ENCODE measurements around the gene EYA2. TPM values are rescaled to one million over a fixed set of nuclear protein-coding genes. Genes with fewer than 3 reads are reported as not detected.
A peak's percentile ranks its signal among the peaks of the same experiment; 100 is the strongest.

EYA2 gene
- total and polyA plus RNA-seq, 2 experiments from 2014 or later = 0.18 TPM; not detected in 1

GRCh38 chr20:47143657-47144056 lies 249.0 kb downstream of the EYA2 start:
- Histone ChIP-seq H2AFZ (no peak overlapping the region), H3K4me3 (no peak overlapping the region), H3F3A (ENCODE audit: insufficient read depth) (peaks cover 7% of the 10 kb centered on the region; the same call in 1 of the 2 replicates), H3K9ac (no peak overlapping the region), H3K27ac (no peak overlapping the region), H3K27me3 (replicated peaks; ENCODE audit: insufficient read depth) (no peaks in the 10 kb centered on the region), H4K20me1 (ENCODE audit: insufficient read depth) (no peaks in the 10 kb centered on the region), H3K79me2 (ENCODE audit: insufficient read depth) (no peaks in the 10 kb centered on the region), H3K4me2 (ENCODE audit: unreplicated experiment) (no peak overlapping the region), H3K36me3 (ENCODE audit: low read depth) (no peaks in the 10 kb centered on the region), H3K9me3 (ENCODE audit: low read depth) (no peaks in the 10 kb centered on the region), H3K9me2 (ENCODE audit: insufficient read depth) (no peaks in the 10 kb centered on the region), H3K4me1 (ENCODE audit: insufficient read depth) (peaks cover 10% of the 10 kb centered on the region)
- 62 to 66% methylated on average over 4 of the region's 4 CpGs for WGBS, 2 experiments (ENCODE audit: low coverage in 1 of 2, low lambda C conversion rate in 2 of 2, missing lambda C conversion rate in 2 of 2)
- DNase-seq = no peak
- TF ChIP-seq EZH2 (IDR thresholded peaks at IDR 0.05; ENCODE audit: insufficient read depth, poor library complexity, severe bottlenecking) (no peak), EZH2phosphoT487 (IDR thresholded peaks at IDR 0.05; ENCODE audit: insufficient read depth, low read depth) (no peak)
- in situ Hi-C loops (cut with MboI) = loop anchor here (10.0 kb wide), 1 partner anchor 379 kb away; no protein-coding TSS in a partner anchor

DNA sequence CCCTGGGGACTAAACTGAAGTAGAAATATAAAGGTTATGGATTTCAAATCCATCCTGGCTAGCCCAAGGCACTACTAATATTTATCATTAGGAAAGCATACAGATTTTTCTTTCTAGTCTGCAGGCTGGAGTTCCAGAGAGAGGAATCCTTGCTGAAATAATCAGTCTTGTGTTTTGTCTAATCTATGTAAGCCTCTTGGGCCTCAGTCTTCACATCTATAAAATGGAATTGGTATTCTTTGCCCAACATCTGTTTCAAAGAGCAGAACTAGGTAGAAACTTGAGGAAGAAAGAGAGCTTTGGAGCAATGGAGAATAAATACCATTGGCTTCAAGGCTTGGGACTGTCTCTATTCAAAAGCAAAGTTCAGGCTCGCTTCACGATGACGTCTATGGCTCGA lies 249.8 kb downstream of the EYA2 start:
- peaks cover 7% of the 10 kb centered on the region; the same call in 1 of the 2 replicates for H3F3A ChIP-seq (ENCODE audit: insufficient read depth)
- in situ Hi-C loops (cut with MboI) = loop anchor here (10.0 kb wide), 1 partner anchor 380 kb away; no protein-coding TSS in a partner anchor
- H3K4me3 ChIP-seq = no peak overlapping the region
- peaks cover 10% of the 10 kb centered on the region for H3K4me1 ChIP-seq (ENCODE audit: insufficient read depth)
- no peak overlapping the region for H3K4me2 ChIP-seq (ENCODE audit: unreplicated experiment)
- H4K20me1 ChIP-seq (ENCODE audit: insufficient read depth) = no peaks in the 10 kb centered on the region
- WGBS, 2 experiments (ENCODE audit: low coverage in 1 of 2, low lambda C conversion rate in 2 of 2, missing lambda C conversion rate in 2 of 2) = 97 to 98% methylated on average over 4 of the region's 4 CpGs
- no peak overlapping the region for H2AFZ ChIP-seq
- H3K9me3 ChIP-seq (ENCODE audit: low read depth) = no peaks in the 10 kb centered on the region
- DNase-seq = no peak
- H3K9ac ChIP-seq = no peak overlapping the region
- H3K36me3 ChIP-seq (ENCODE audit: low read depth) = no peaks in the 10 kb centered on the region
- no peak overlapping the region for H3K27ac ChIP-seq
- H3K27me3 ChIP-seq (replicated peaks; ENCODE audit: insufficient read depth) = no peaks in the 10 kb centered on the region
- H3K79me2 ChIP-seq (ENCODE audit: insufficient read depth) = no peaks in the 10 kb centered on the region
- TF ChIP-seq EZH2phosphoT487 (IDR thresholded peaks at IDR 0.05; ENCODE audit: insufficient read depth, low read depth) = no peak
- no peak for TF ChIP-seq EZH2 (IDR thresholded peaks at IDR 0.05; ENCODE audit: insufficient read depth, poor library complexity, severe bottlenecking)
- no peaks in the 10 kb centered on the region for H3K9me2 ChIP-seq (ENCODE audit: insufficient read depth)

GRCh38 chr20:47146686-47147085 lies 252.0 kb downstream of the EYA2 start:
- 38 to 64% methylated on average over 7 of the region's 7 CpGs for WGBS, 2 experiments (ENCODE audit: low coverage in 1 of 2, low lambda C conversion rate in 2 of 2, missing lambda C conversion rate in 2 of 2)
- in situ Hi-C loops (cut with MboI) = loop anchor here (10.0 kb wide), 1 partner anchor 382 kb away; no protein-coding TSS in a partner anchor
- no peak overlapping the region for H3K27ac ChIP-seq

GRCh38 chr20:47148059-47148458 lies 253.4 kb downstream of the EYA2 start:
- no peak overlapping the region for H3K4me2 ChIP-seq (ENCODE audit: unreplicated experiment)
- peaks cover 7% of the 10 kb centered on the region; the same call in 1 of the 2 replicates for H3F3A ChIP-seq (ENCODE audit: insufficient read depth)
- no peak overlapping the region for H3K9ac ChIP-seq
- H4K20me1 ChIP-seq (ENCODE audit: insufficient read depth) = no peaks in the 10 kb centered on the region
- TF ChIP-seq EZH2phosphoT487 (IDR thresholded peaks at IDR 0.05; ENCODE audit: insufficient read depth, low read depth) (no peak), EZH2 (IDR thresholded peaks at IDR 0.05; ENCODE audit: insufficient read depth, poor library complexity, severe bottlenecking) (no peak)
- DNase-seq = no peak
- H2AFZ ChIP-seq = no peak overlapping the region
- peaks cover 10% of the 10 kb centered on the region for H3K4me1 ChIP-seq (ENCODE audit: insufficient read depth)
- H3K27ac ChIP-seq = no peak overlapping the region
- in situ Hi-C loops (cut with MboI) = loop anchor here (10.0 kb wide), 1 partner anchor 383 kb away; no protein-coding TSS in a partner anchor
- WGBS, 2 experiments (ENCODE audit: low coverage in 1 of 2, low lambda C conversion rate in 2 of 2, missing lambda C conversion rate in 2 of 2) = 93 to 100% methylated on average over 2 of the region's 2 CpGs
- H3K4me3 ChIP-seq = no peak overlapping the region
- H3K9me2 ChIP-seq (ENCODE audit: insufficient read depth) = no peaks in the 10 kb centered on the region
- no peaks in the 10 kb centered on the region for H3K27me3 ChIP-seq (replicated peaks; ENCODE audit: insufficient read depth)
- H3K79me2 ChIP-seq (ENCODE audit: insufficient read depth) = no peaks in the 10 kb centered on the region
- H3K36me3 ChIP-seq (ENCODE audit: low read depth) = no peaks in the 10 kb centered on the region
- no peaks in the 10 kb centered on the region for H3K9me3 ChIP-seq (ENCODE audit: low read depth)

More at GRCh38 chr20:47146686-47147085, 252.0 kb downstream of the EYA2 start:
- no peaks in the 10 kb centered on the region for H4K20me1 ChIP-seq (ENCODE audit: insufficient read depth)
- TF ChIP-seq EZH2 (IDR thresholded peaks at IDR 0.05; ENCODE audit: insufficient read depth, poor library complexity, severe bottlenecking) (no peak), EZH2phosphoT487 (IDR thresholded peaks at IDR 0.05; ENCODE audit: insufficient read depth, low read depth) (no peak)
- no peaks in the 10 kb centered on the region for H3K9me3 ChIP-seq (ENCODE audit: low read depth)
- no peak overlapping the region for H2AFZ ChIP-seq
- no peak overlapping the region for H3K4me3 ChIP-seq
- H3K9me2 ChIP-seq (ENCODE audit: insufficient read depth) = no peaks in the 10 kb centered on the region
- H3K36me3 ChIP-seq (ENCODE audit: low read depth) = no peaks in the 10 kb centered on the region
- H3K9ac ChIP-seq = no peak overlapping the region
- H3F3A ChIP-seq (ENCODE audit: insufficient read depth) = peaks cover 7% of the 10 kb centered on the region; the same call in 1 of the 2 replicates
- H3K4me2 ChIP-seq (ENCODE audit: unreplicated experiment) = no peak overlapping the region
- no peaks in the 10 kb centered on the region for H3K79me2 ChIP-seq (ENCODE audit: insufficient read depth)
- H3K4me1 ChIP-seq (ENCODE audit: insufficient read depth) = peaks cover 10% of the 10 kb centered on the region
- H3K27me3 ChIP-seq (replicated peaks; ENCODE audit: insufficient read depth) = no peaks in the 10 kb centered on the region
- DNase-seq = peak; percentile 63

Measured in GM23248 (cell line).